AML-193 (cell line): ENCODE measurements around the gene NPC1L1.
A peak's percentile ranks its signal among the peaks of the same experiment; 100 is the strongest.

Source experiments
- DNase-seq, 2 experiments: peaks; one replicate each; lab custom pipeline; 2025; lab: John Stamatoyannopoulos, UW

Gene NPC1L1

DNA sequence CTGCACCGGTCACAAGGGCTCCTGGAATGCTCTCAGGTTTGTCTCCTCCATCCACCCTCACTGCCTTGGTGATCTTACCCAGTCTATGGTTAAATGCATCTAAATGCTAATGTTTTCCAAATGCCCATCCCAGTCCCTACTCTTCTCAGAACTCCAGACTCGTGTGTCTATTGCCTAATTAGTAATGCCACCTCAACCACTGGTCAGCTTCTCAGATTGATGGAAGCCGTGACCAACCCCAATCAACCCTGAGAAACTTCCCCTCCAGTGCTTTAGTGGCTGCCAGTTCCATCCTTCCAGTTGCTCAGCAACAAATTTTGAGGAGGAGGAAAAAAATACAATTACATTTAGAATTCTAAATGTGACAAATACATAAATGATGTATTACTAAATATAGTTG lies 69.3 kb downstream of the NPC1L1 start:
- DNase-seq, result no peak

- DNase-seq, result no peak
Measured at GRCh38 chr7:44471436-44471835, 69.7 kb downstream of the NPC1L1 start.

DNA sequence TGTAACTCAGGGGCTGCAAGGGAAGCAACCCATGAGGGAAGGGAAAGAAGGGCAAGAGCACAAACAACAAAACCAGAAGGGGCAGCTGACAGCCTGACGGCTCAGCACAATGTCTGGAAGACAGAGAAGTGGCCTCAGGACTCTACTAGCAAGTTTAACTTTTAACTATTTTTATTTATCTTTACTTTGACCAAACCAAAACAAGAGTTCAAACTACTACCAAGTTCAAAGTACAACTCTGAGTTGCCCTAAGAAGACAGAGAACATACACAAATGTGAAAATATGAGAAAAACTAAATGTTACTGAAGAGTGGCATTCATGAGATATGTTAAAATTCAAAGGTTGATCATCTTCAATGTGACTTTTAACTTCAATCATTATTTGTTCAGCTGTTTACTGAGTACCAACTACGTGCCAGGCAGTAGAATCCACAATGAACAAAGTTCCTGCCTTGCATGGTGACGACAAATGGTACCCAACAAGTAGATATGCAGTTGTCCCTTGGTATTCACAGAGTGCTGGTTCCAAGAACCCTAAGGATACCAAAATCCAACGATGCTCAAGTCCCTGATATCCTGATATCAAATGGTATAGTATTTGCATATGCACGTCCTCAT lies 70.4 kb downstream of the NPC1L1 start:
- DNase-seq, result no peak

GRCh38 chr7:44470135-44470479 lies 71.0 kb downstream of the NPC1L1 start:
- DNase-seq, result no peak

DNA sequence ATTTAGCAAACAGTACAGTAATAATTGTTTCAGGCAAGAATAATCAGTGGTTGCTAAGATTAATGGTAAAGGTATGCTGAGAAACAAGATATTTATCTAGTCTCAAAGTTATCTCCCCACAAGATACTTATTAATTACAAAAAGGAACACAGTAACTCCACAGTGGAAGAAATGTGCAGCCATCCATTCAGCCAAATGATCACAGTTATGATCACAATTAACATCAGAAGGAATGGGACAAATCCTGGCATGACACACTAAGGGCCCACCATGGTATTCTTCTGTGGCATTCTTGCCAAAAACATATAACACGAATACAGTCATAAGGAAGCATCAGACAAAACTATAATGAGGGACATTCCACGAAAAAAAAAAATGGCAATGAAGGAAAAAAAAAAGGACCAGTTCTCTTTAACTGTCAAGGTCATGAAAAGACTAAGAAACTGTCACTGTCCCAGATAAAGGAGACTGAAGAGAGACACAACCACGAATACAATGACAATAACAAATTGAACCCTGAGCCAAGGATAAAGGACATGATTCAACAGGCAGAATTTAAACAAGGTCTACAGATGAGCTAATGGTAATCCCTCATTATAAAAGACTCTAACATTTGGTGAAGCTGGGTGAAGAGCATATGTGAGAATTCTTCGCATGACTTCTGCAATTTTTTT lies 71.5 kb downstream of the NPC1L1 start:
- no peak for DNase-seq

- no peak for DNase-seq
Measured at GRCh38 chr7:44467217-44467548, 73.9 kb downstream of the NPC1L1 start.

GRCh38 chr7:44466300-44467216 lies 74.6 kb downstream of the NPC1L1 start:
- no peak for DNase-seq

DNA sequence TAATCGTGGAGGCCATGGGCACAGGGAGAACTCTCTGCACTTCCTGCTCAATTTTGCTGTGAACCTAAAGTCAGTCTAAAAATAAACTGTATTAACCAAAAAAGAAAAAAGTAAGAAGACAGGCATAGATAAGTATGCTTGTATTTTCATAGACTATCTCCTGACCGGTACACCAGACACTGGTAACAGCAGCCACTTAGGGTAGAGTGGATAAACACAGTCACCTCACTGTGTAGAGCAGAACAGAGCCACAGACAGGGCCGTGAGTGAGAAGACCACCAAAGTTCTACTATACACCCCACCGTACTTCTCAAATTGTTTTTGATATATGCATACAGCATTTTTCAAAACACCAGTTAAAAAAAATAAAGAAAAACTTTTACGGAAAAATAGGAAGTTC lies 75.6 kb downstream of the NPC1L1 start:
- DNase-seq, result no peak

DNA sequence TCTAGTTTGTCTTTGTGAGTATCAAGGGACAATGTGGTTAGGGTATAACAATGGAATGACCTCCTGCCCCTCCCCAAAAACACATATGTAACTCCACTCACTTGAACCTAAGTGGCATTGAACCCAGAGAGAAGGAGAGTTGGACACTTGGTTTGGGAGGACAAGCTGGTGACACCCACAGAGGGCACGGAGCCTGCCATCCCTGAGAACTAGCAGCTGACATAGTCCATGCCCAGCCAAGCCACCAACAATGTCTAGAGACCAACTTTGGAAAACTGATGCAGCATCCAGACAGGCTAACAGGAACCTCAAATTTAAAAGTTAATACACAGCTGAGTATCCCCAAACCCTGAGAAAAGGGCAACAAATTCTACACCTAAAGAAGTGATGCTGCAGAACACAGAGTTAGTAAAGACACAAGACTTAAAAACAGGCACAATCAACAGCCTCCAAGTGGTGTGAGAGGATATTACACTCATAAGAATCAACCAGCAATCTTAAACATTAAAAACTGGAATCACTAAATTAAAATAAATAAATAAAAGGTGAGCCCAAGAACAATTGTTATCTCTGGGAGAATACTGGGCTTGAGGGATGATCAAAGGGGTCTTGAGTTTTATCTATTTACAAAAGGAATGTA lies 77.8 kb downstream of the NPC1L1 start:
- DNase-seq, result peak in 1 of 2 experiments; percentile 6
